Muscle of leg (tissue), 11 donors: Measurements from ENCODE around the gene PTGR3. TPM values are rescaled to one million over a fixed set of nuclear protein-coding genes. Genes with fewer than 3 reads are reported as not detected.

Source experiments
- DNase-seq: peaks from one replicate; pipeline ENCODE4 v3.0.0; 2013
- H3K27ac ChIP-seq: one replicate; pipeline ENCODE4 v1.5.1; 2013; ENCODE audit warnings: mild to moderate bottlenecking, low read length, control low read depth
- H3K27me3 ChIP-seq: one replicate; pipeline ENCODE4 v1.6.1; 2013; ENCODE audit warnings: low read length; ENCODE audit not compliant: control insufficient read depth, insufficient read depth
- H3K36me3 ChIP-seq: one replicate; pipeline ENCODE4 v1.6.1; 2013; ENCODE audit warnings: low read length; ENCODE audit not compliant: control insufficient read depth, insufficient read depth
- H3K4me1 ChIP-seq: one replicate; pipeline ENCODE4 v1.6.1; 2013; ENCODE audit warnings: low read length; ENCODE audit not compliant: control insufficient read depth, insufficient read depth
- H3K4me3 ChIP-seq: one replicate; pipeline ENCODE4 v1.5.1; 2013; ENCODE audit warnings: low read length, control low read depth
- H3K9me3 ChIP-seq: replicated peaks from 2 replicates; pipeline ENCODE4 v1.6.1; 2013; ENCODE audit warnings: low read depth, low read length; ENCODE audit not compliant: control insufficient read depth
- WGBS: methylation state at CpG from one replicate; pipeline ENCODE4 v1.1.5; 2013; ENCODE audit warnings: missing lambda C conversion rate; ENCODE audit not compliant: insufficient coverage; 5-methylcytosine and 5-hydroxymethylcytosine counted together
- polyA plus RNA-seq, 8 donors: library from polyadenylated mRNA; unstranded; fragments of 120-200 nt; gene quantifications; one replicate each; pipeline versions ENCODE4 v1.2.1 to v1.2.3, GENCODE V29; 2013; ENCODE audit warnings: inconsistent platforms in 1 of 8, low replicate concordance in 1 of 8; ENCODE audit not compliant: insufficient read length in 8 of 8, insufficient read depth in 1 of 8
- total RNA-seq: library from RNA; stranded (reverse); fragments of 120-200 nt; gene quantifications from one replicate; pipeline ENCODE4 v1.2.4, GENCODE V29; 2013

The PTGR3 gene
- total and polyA plus RNA-seq, 9 donors, result 15.9 to 42.6 (median 33.4) TPM

- Histone ChIP-seq H3K4me1 (peaks cover 30% of the 10 kb centered on the region), H3K9me3 (no peaks in the 10 kb centered on the region), H3K27me3 (no peaks in the 10 kb centered on the region), H3K27ac (no peak overlapping the region), H3K4me3 (no peak overlapping the region), H3K36me3 (peaks cover under 1% of the 10 kb centered on the region)
- no CpG with 5 or more reads among the region's 9 CpGs for WGBS
- no peak for DNase-seq
Measured at GRCh38 chr18:75223687-75224347, 14.9 kb upstream of the PTGR3 start.

- peaks cover 34% of the 10 kb centered on the region for H3K4me1 ChIP-seq
Measured at GRCh38 chr18:75222407-75222806, 13.5 kb upstream of the PTGR3 start.

GRCh38 chr18:75221897-75222296 lies 13.0 kb upstream of the PTGR3 start:
- 87% methylated on average over 7 of the region's 7 CpGs for WGBS
- H3K4me1 ChIP-seq, result peaks cover 34% of the 10 kb centered on the region
- peak overlapping the region; percentile 21 for H3K27ac ChIP-seq
- no peak for DNase-seq
- no peaks in the 10 kb centered on the region for H3K36me3 ChIP-seq
- no peak overlapping the region for H3K4me3 ChIP-seq
- H3K27me3 ChIP-seq, result no peaks in the 10 kb centered on the region
- H3K9me3 ChIP-seq, result no peaks in the 10 kb centered on the region

More at GRCh38 chr18:75222407-75222806, 13.5 kb upstream of the PTGR3 start:
- Histone ChIP-seq H3K27me3 (no peaks in the 10 kb centered on the region), H3K36me3 (no peaks in the 10 kb centered on the region), H3K9me3 (no peaks in the 10 kb centered on the region), H3K27ac (peak overlapping the region; percentile 21), H3K4me3 (no peak overlapping the region)
- no peak for DNase-seq
- 60% methylated on average over 2 of the region's 10 CpGs for WGBS

GRCh38 chr18:75221397-75221796 lies 12.5 kb upstream of the PTGR3 start:
- H3K36me3 ChIP-seq, result no peaks in the 10 kb centered on the region
- H3K4me3 ChIP-seq, result no peak overlapping the region
- DNase-seq, result no peak
- peaks cover 34% of the 10 kb centered on the region for H3K4me1 ChIP-seq
- H3K27me3 ChIP-seq, result no peaks in the 10 kb centered on the region
- no CpG with 5 or more reads among the region's 1 CpG for WGBS
- H3K27ac ChIP-seq, result no peak overlapping the region
- H3K9me3 ChIP-seq, result no peaks in the 10 kb centered on the region

- Histone ChIP-seq H3K9me3 (no peaks in the 10 kb centered on the region), H3K4me1 (peaks cover 34% of the 10 kb centered on the region), H3K27me3 (no peaks in the 10 kb centered on the region), H3K4me3 (no peak overlapping the region), H3K27ac (peak overlapping the region; percentile 52), H3K36me3 (no peaks in the 10 kb centered on the region)
- WGBS, result 59% methylated on average over 3 of the region's 12 CpGs
- peak; percentile 40 for DNase-seq
Measured at GRCh38 chr18:75220551-75221355, 11.8 kb upstream of the PTGR3 start.

GRCh38 chr18:75219745-75220375 lies 10.9 kb upstream of the PTGR3 start:
- Histone ChIP-seq H3K27me3 (no peaks in the 10 kb centered on the region), H3K27ac (no peak overlapping the region), H3K4me3 (no peak overlapping the region), H3K4me1 (peaks cover 39% of the 10 kb centered on the region), H3K9me3 (no peaks in the 10 kb centered on the region), H3K36me3 (peaks cover 2% of the 10 kb centered on the region)
- WGBS, result 93% methylated on average over 6 of the region's 11 CpGs
- no peak for DNase-seq

- H3K27me3 ChIP-seq, result no peaks in the 10 kb centered on the region
- no peak overlapping the region for H3K4me3 ChIP-seq
- DNase-seq, result no peak
- no peaks in the 10 kb centered on the region for H3K9me3 ChIP-seq
- H3K4me1 ChIP-seq, result peaks cover 33% of the 10 kb centered on the region
- H3K27ac ChIP-seq, result peak overlapping the region; percentile 59
- H3K36me3 ChIP-seq, result peaks cover 2% of the 10 kb centered on the region
- 62% methylated on average over 7 of the region's 12 CpGs for WGBS
Measured at GRCh38 chr18:75218065-75218923, 9.4 kb upstream of the PTGR3 start.

- DNase-seq, result no peak
- H3K4me3 ChIP-seq, result no peak overlapping the region
- no peaks in the 10 kb centered on the region for H3K27me3 ChIP-seq
- H3K36me3 ChIP-seq, result peaks cover 2% of the 10 kb centered on the region
- H3K27ac ChIP-seq, result no peak overlapping the region
- no peaks in the 10 kb centered on the region for H3K9me3 ChIP-seq
- peaks cover 32% of the 10 kb centered on the region for H3K4me1 ChIP-seq
- 92% methylated on average over 3 of the region's 10 CpGs for WGBS
Measured at GRCh38 chr18:75216911-75217689, 8.2 kb upstream of the PTGR3 start.

GRCh38 chr18:75216212-75216910 lies 7.4 kb upstream of the PTGR3 start:
- Histone ChIP-seq H3K27me3 (no peaks in the 10 kb centered on the region), H3K9me3 (no peaks in the 10 kb centered on the region), H3K36me3 (peaks cover 2% of the 10 kb centered on the region), H3K27ac (peak overlapping the region; percentile 21), H3K4me1 (peaks cover 32% of the 10 kb centered on the region), H3K4me3 (no peak overlapping the region)
- WGBS, result 64% methylated on average over 5 of the region's 7 CpGs
- no peak for DNase-seq
